HepG2 (cell line): ENCODE data around the gene AKT3. TPM values are rescaled to one million over a fixed set of nuclear protein-coding genes. Genes with fewer than 3 reads are reported as not detected.

Experiments used
- ATAC-seq: fragments of 200-7000 bp; cut with Tn5 transposase; 3 replicates; pipeline ENCODE4 v1.9.1; 2020; ENCODE audit warnings: mild to moderate bottlenecking, moderate library complexity
- BruUV-seq: library from RNA; stranded (reverse); fragments of 400-500 nt; replicated peaks from 2 replicates; lab custom pipeline; 2021; lab: Mats Ljungman, UMichigan
- CTCF ChIA-PET: fragments of 300-600 bp; formaldehyde crosslinking; extraction: SDS; loops from one replicate; lab custom pipeline; 2021; ENCODE audit warnings: low total read pairs, inconsistent platforms, low intra/inter-chr PET ratio; lab: Yijun Ruan, JAX
- POLR2A ChIA-PET: fragments of 350-600 bp; sonication (Branson Sonifier 250); formaldehyde crosslinking; loops from one replicate; lab custom pipeline; 2020; ENCODE audit warnings: antibody characterized with exemption, inconsistent platforms; lab: Yijun Ruan, JAX
- DNase-seq: peaks from one replicate; pipeline ENCODE4 v3.0.0-alpha.2; 2015; ENCODE audit warnings: low spot score
- FAIRE-seq: peaks from 3 replicates; lab custom pipeline; 2011; peaks lifted over from hg19 to GRCh38; lab: Jason Lieb, UNC
- H2AFZ ChIP-seq: one replicate; pipeline ENCODE4 v1.6.1; 2011; ENCODE audit warnings: low read length, inconsistent platforms
- H3K27ac ChIP-seq: fragments of 300-600 bp; 3 replicates; pipeline ENCODE4 v1.8.0; 2011; ENCODE audit warnings: mixed run types, mild to moderate bottlenecking, mixed read lengths, low read length, inconsistent platforms; ENCODE audit not compliant: insufficient read depth; ENCODE audit errors: extremely low read length
- H3K27me3 ChIP-seq, 2 experiments: fragments of 200-600 bp in 1 of 2; 2 replicates in 1 of 2; 3 replicates in 1 of 2; pipeline versions ENCODE4 v1.6.0 to v1.8.0; 2011; ENCODE audit warnings: low read length in 2 of 2, mild to moderate bottlenecking in 2 of 2, moderate library complexity in 2 of 2, inconsistent platforms in 1 of 2; ENCODE audit not compliant: insufficient read depth in 2 of 2, control insufficient read depth in 1 of 2
- H3K36me3 ChIP-seq, 2 experiments: fragments of 200-600 bp in 1 of 2; replicated peaks in 1 of 2; 2 replicates in 1 of 2; 3 replicates in 1 of 2; pipeline versions ENCODE4 v1.5.1 to v1.8.0; 2011; ENCODE audit warnings: low read length in 2 of 2, inconsistent platforms in 1 of 2; ENCODE audit not compliant: insufficient read depth in 2 of 2, control insufficient read depth in 1 of 2
- H3K4me1 ChIP-seq: 2 replicates; pipeline ENCODE4 v1.5.1; 2012; ENCODE audit warnings: low read length, inconsistent platforms; ENCODE audit not compliant: insufficient read depth
- H3K4me2 ChIP-seq: 2 replicates; pipeline ENCODE4 v1.6.0; 2011; ENCODE audit warnings: low read depth, low read length, inconsistent platforms
- H3K4me3 ChIP-seq, 3 experiments: fragments of 200-600 bp in 1 of 3; sonication (generic), shearing (Covaris generic) in 1 of 3; replicated peaks in 1 of 3; 2 replicates each; pipeline ENCODE4 v1.5.1; 2011 to 2016; ENCODE audit warnings: low read length in 3 of 3, inconsistent platforms in 2 of 3, low read depth in 2 of 3, mild to moderate bottlenecking in 2 of 3, control low read depth in 1 of 3, mixed read lengths in 1 of 3; ENCODE audit not compliant: insufficient read depth in 1 of 3
- H3K79me2 ChIP-seq: one replicate; pipeline ENCODE4 v1.6.1; 2011; ENCODE audit warnings: low read length, inconsistent platforms; ENCODE audit not compliant: insufficient read depth
- H3K9ac ChIP-seq: 2 replicates; pipeline ENCODE4 v1.6.0; 2011; ENCODE audit warnings: mild to moderate bottlenecking, low read depth, low read length, inconsistent platforms; ENCODE audit not compliant: insufficient read depth
- H3K9me3 ChIP-seq: 2 replicates; pipeline ENCODE4 v1.5.1; 2012; ENCODE audit warnings: mild to moderate bottlenecking, low read length
- H4K20me1 ChIP-seq: 2 replicates; pipeline ENCODE4 v1.6.0; 2011; ENCODE audit warnings: inconsistent platforms, mild to moderate bottlenecking, low read length, moderate library complexity; ENCODE audit not compliant: insufficient read depth
- GPBP1L1 ChIP-seq: sonication (generic); formaldehyde crosslinking; IDR thresholded peaks from 2 replicates; pipeline ENCODE4 v1.5.0; 2020; ENCODE audit warnings: mild to moderate bottlenecking, missing genetic modification reagents
- MBNL3 ChIP-seq: fragments of 250-450 bp; sonication (Bioruptor Pico); conservative IDR thresholded peaks from 2 replicates; pipeline ENCODE4 v1.8.0; 2022; ENCODE audit warnings: mild to moderate bottlenecking, inconsistent platforms
- REXO4 ChIP-seq: sonication (generic); formaldehyde crosslinking; IDR thresholded peaks from 2 replicates; pipeline ENCODE4 v1.8.0; 2022; ENCODE audit warnings: missing genetic modification reagents, mild to moderate bottlenecking, borderline replicate concordance
- SMC3 ChIP-seq: IDR thresholded peaks from 2 replicates; pipeline ENCODE4 v1.6.1; 2011; ENCODE audit warnings: low read length, improper control_type of control experiment
- SMYD3 ChIP-seq: sonication (generic); formaldehyde crosslinking; IDR thresholded peaks from 2 replicates; pipeline ENCODE4 v1.8.1; 2023; ENCODE audit warnings: mild to moderate bottlenecking, missing genetic modification reagents
- THYN1 ChIP-seq: sonication (generic); formaldehyde crosslinking; IDR thresholded peaks from 2 replicates; pipeline ENCODE4 v1.8.1; 2023; ENCODE audit warnings: low read depth, mild to moderate bottlenecking, moderate library complexity, missing genetic modification reagents, borderline replicate concordance
- ZBTB46 ChIP-seq: sonication (generic); formaldehyde crosslinking; IDR thresholded peaks from 2 replicates; pipeline ENCODE4 v1.4.0; 2020; ENCODE audit warnings: mild to moderate bottlenecking, missing genetic modification reagents, borderline replicate concordance
- ZNF260 ChIP-seq: sonication (generic); formaldehyde crosslinking; IDR thresholded peaks from 2 replicates; pipeline ENCODE4 v1.4.0; 2020; ENCODE audit warnings: missing genetic modification reagents, low read depth, mild to moderate bottlenecking, borderline replicate concordance
- ZNF430 ChIP-seq: sonication (generic); formaldehyde crosslinking; IDR thresholded peaks from 2 replicates; pipeline ENCODE4 v1.9.0; 2021; ENCODE audit warnings: mild to moderate bottlenecking, missing genetic modification reagents
- ZNF776 ChIP-seq: sonication (generic); formaldehyde crosslinking; IDR thresholded peaks from 2 replicates; pipeline ENCODE4 v1.4.0; 2020; ENCODE audit warnings: mild to moderate bottlenecking, missing genetic modification reagents
- ZSCAN5A ChIP-seq: sonication (generic); formaldehyde crosslinking; IDR thresholded peaks from 2 replicates; pipeline ENCODE4 v1.8.0; 2022; ENCODE audit warnings: mild to moderate bottlenecking, missing genetic modification reagents, borderline replicate concordance
- WGBS: methylation state at CpG from one replicate; pipeline ENCODE4 v1.1.6; 2017; ENCODE audit warnings: low lambda C conversion rate; 5-methylcytosine and 5-hydroxymethylcytosine counted together
- in situ Hi-C: cut with HindIII; loops from 2 replicates; pipeline ENCODE4 v1.10.0; 2017; ENCODE audit warnings: low pct_unique_long_range_greater_than_20kb; ENCODE audit not compliant: extremely low pct_ligation_motif_present
- intact Hi-C: fragments of 100-400 bp; cut with micrococcal nuclease; formaldehyde crosslinking; loops from one replicate; pipeline ENCODE4 v1.10.0; 2022; ENCODE audit not compliant: unreplicated experiment
- polyA plus RNA-seq, 8 experiments: library from polyadenylated mRNA; depleted of rRNA in 3 of 8; stranded (reverse) in 7 of 8; unstranded in 1 of 8; fragments of >200 nt; fragmentation: Illumina TruSeq in 4 of 8; extraction: Trizol in 4 of 8; gene quantifications; 2 replicates each; pipeline versions ENCODE4 v1.2.1 to v1.2.3, GENCODE V29; 2011 to 2016; ENCODE audit warnings: low read depth in 4 of 8, missing spikeins in 1 of 8, mixed read lengths in 1 of 8; ENCODE audit not compliant: insufficient read depth in 1 of 8
- total RNA-seq, 5 experiments: library from RNA; depleted of rRNA; stranded (reverse); fragments of >200 nt; fragmentation: Illumina TruSeq; extraction: Trizol; gene quantifications; 2 replicates each; pipeline ENCODE4 v1.2.3, GENCODE V29; 2016; ENCODE audit warnings: low read depth in 1 of 5

Gene AKT3
- total and polyA plus RNA-seq, 2 of the 13 experiments (the other 11 are each of a cell fraction or from before 2014, with no cell fraction given) = 0.07 TPM

- in situ Hi-C loops (no loop called here), intact Hi-C loops (no loop called here)
- no peak overlapping the region for H3K9ac ChIP-seq
- H3K4me1 ChIP-seq = no peaks in the 10 kb centered on the region
- H3K79me2 ChIP-seq = no peaks in the 10 kb centered on the region
- no peaks in the 10 kb centered on the region for H3K36me3 ChIP-seq
- no peak overlapping the region for H3K4me2 ChIP-seq
- POLR2A ChIA-PET = no interaction called here
- no peaks in the 10 kb centered on the region for H3K9me3 ChIP-seq
- WGBS = 38% methylated on average over 3 of the region's 3 CpGs
- H3K27ac ChIP-seq = no peak overlapping the region
- CTCF ChIA-PET = no interaction called here
- H3K27me3 ChIP-seq = no peaks in the 10 kb centered on the region
- H2AFZ ChIP-seq = no peak overlapping the region
- no TSS peak for BruUV-seq
- H3K4me3 ChIP-seq = no peak overlapping the region
- TF ChIP-seq ZNF776 (CRISPR knock-in tag) (no peak), ZBTB46 (CRISPR knock-in tag) (no peak), SMYD3 (CRISPR knock-in tag) (no peak), ZNF430 (CRISPR knock-in tag) (no peak), MBNL3 (CRISPR knock-in tag) (no peak), ZNF260 (CRISPR knock-in tag) (no peak), REXO4 (no peak), THYN1 (CRISPR knock-in tag) (no peak), SMC3 (no peak), ZSCAN5A (no peak), GPBP1L1 (CRISPR knock-in tag) (no peak)
- ATAC-seq (no peak), FAIRE-seq (no peak), DNase-seq (no peak)
- H4K20me1 ChIP-seq = no peaks in the 10 kb centered on the region
Measured at GRCh38 chr1:243802736-243803135, 47.3 kb downstream of the AKT3 start.
